ENCODE results near the gene NPIPA5.
"Not testable (repeated sequence)": the region's sequence is repeated elsewhere in the genome, so short reads cannot be mapped to it uniquely, and the experiment has no call there.

GRCh38 chr16:15396509-15396829, 18.4 kb upstream of the NPIPA5 start:
- TF ChIP-seq SMC3 (IDR thresholded peaks at IDR 0.05; ENCODE audit: low read length); REST (IDR thresholded peaks at IDR 0.05; ENCODE audit: borderline replicate concordance in 1 of 2, low read depth in 1 of 2, low read length in 2 of 2); STAT5B (CRISPR knock-in tag; IDR thresholded peaks at IDR 0.05); ZFP36 (IDR thresholded peaks at IDR 0.05; ENCODE audit: borderline replicate concordance, low read depth, low read length, partially characterized antibody); ZBTB20 (CRISPR knock-in tag; IDR thresholded peaks at IDR 0.05; ENCODE audit: borderline replicate concordance, low read depth); STAT6 (CRISPR knock-in tag; IDR thresholded peaks at IDR 0.05; ENCODE audit: borderline replicate concordance); ELF4 (CRISPR knock-in tag; IDR thresholded peaks at IDR 0.05; ENCODE audit: borderline replicate concordance): not testable (repeated sequence)

Data from HepG2 (cell line).